Transverse colon (tissue), 4 donors: ENCODE measurements around the gene NAA16. TPM values are rescaled to one million over a fixed set of nuclear protein-coding genes. Genes with fewer than 3 reads are reported as not detected.

Experiments used
- DNase-seq: peaks from one replicate; pipeline ENCODE4 v3.0.0-alpha.2; 2019
- H3K27ac ChIP-seq, 4 donors: fragments of 200-600 bp; sonication (generic); 2 replicates each; pipeline ENCODE4 v1.5.1; 2016 to 2018; ENCODE audit warnings: inconsistent platforms in 4 of 4
- H3K27me3 ChIP-seq: fragments of 200-600 bp; sonication (generic); 2 replicates; pipeline ENCODE4 v1.5.1; 2017; ENCODE audit warnings: inconsistent platforms
- H3K36me3 ChIP-seq, 4 donors: fragments of 200-600 bp; sonication (generic); 2 replicates each; pipeline ENCODE4 v1.5.1; 2017 to 2019; ENCODE audit warnings: inconsistent platforms in 4 of 4
- H3K4me1 ChIP-seq, 4 donors: fragments of 200-600 bp; sonication (generic); 2 replicates each; pipeline ENCODE4 v1.5.1; 2017 to 2020; ENCODE audit warnings: inconsistent platforms in 4 of 4
- H3K4me3 ChIP-seq, 4 donors: fragments of 200-600 bp; sonication (generic); 1 replicate in 1 of 4; 2 replicates in 3 of 4; pipeline versions ENCODE4 v1.5.1 to v1.6.1; 2017 to 2019; ENCODE audit warnings: inconsistent platforms in 4 of 4
- H3K9me3 ChIP-seq, 2 donors: fragments of 200-600 bp; sonication (generic); 2 replicates each; pipeline ENCODE4 v1.5.1; 2017 to 2019; ENCODE audit warnings: inconsistent platforms in 2 of 2
- CTCF ChIP-seq, 5 experiments: fragments of 200-600 bp in 3 of 5; fragments of 450-650 bp in 2 of 5; sonication (generic) in 3 of 5; IDR thresholded peaks; 1 replicate in 2 of 5; 2 replicates in 3 of 5; pipeline ENCODE4 v1.5.1; 2016 to 2017; ENCODE audit warnings: antibody characterized with exemption in 5 of 5, inconsistent platforms in 3 of 5, mild to moderate bottlenecking in 2 of 5, moderate library complexity in 1 of 5
- EP300 ChIP-seq: sonication (generic); formaldehyde crosslinking; IDR thresholded peaks from one replicate; pipeline ENCODE4 v1.6.1; 2017; ENCODE audit warnings: antibody characterized with exemption, low read depth
- POLR2A ChIP-seq: fragments of 450-650 bp; IDR thresholded peaks from one replicate; pipeline ENCODE4 v1.6.1; 2016; ENCODE audit warnings: antibody characterized with exemption, mild to moderate bottlenecking, moderate library complexity
- POLR2AphosphoS5 ChIP-seq, 3 donors: sonication (generic); formaldehyde crosslinking; IDR thresholded peaks; one replicate each; pipeline ENCODE4 v1.6.1; 2016; ENCODE audit warnings: antibody characterized with exemption in 3 of 3
- WGBS, 2 donors: methylation state at CpG; one replicate each; pipeline ENCODE4 v1.1.5; 2018; ENCODE audit warnings: low coverage in 1 of 2; 5-methylcytosine and 5-hydroxymethylcytosine counted together
- in situ Hi-C, 4 donors: fragments of 200-750 bp; cut with MboI; loops; one replicate each; pipeline versions ENCODE4 v1.15.0 to v1.15.1; 2017; ENCODE audit warnings: low sequenced_read_pairs in 3 of 4, low pct_ligation_motif_present in 1 of 4, low pct_unique_long_range_greater_than_20kb in 1 of 4
- intact Hi-C: fragments of 100-400 bp; cut with DNase I; formaldehyde crosslinking; loops from one replicate; pipeline ENCODE4 v1.15.1; 2023; ENCODE audit warnings: low total_unique reads
- total RNA-seq, 4 donors: library from RNA; depleted of rRNA; stranded (reverse); fragments of >200 nt; gene quantifications; one replicate each; pipeline ENCODE4 v1.1.0, GENCODE V29; 2016

Gene NAA16
- total RNA-seq, 4 donors from 2014 or later = 9.1 to 38.6 (median 19.6) TPM

GRCh38 chr13:41326661-41327060, 15.6 kb downstream of the NAA16 start:
- 96 to 100% methylated on average over 1 of the region's 1 CpG for WGBS, 2 donors
- in situ Hi-C loops (no loop called here), intact Hi-C loops (no loop called here)
- no peak for DNase-seq
- no peaks in the 10 kb centered on the region for H3K9me3 ChIP-seq
- H3K4me3 ChIP-seq = no peak overlapping the region
- H3K27ac ChIP-seq = no peak overlapping the region
- H3K4me1 ChIP-seq = no peaks in the 10 kb centered on the region
- H3K36me3 ChIP-seq = peaks cover 0 to 29% (median 3%) of the 10 kb centered on the region in 4 donors
- no peak for TF ChIP-seq CTCF (IDR thresholded peaks at IDR 0.05)
- TF ChIP-seq POLR2AphosphoS5 (IDR thresholded peaks at IDR 0.05) = no peak
- TF ChIP-seq POLR2A = no peak
- TF ChIP-seq EP300 = no peak
- H3K27me3 ChIP-seq = no peaks in the 10 kb centered on the region

GRCh38 chr13:41327994-41328790, 17.1 kb downstream of the NAA16 start:
- in situ Hi-C loops = no loop called here
- TF ChIP-seq POLR2A = no peak
- TF ChIP-seq CTCF (IDR thresholded peaks at IDR 0.05) = no peak
- TF ChIP-seq EP300 = no peak
- no peak for TF ChIP-seq POLR2AphosphoS5 (IDR thresholded peaks at IDR 0.05)
- no peak overlapping the region for H3K4me3 ChIP-seq
- H3K27me3 ChIP-seq = no peaks in the 10 kb centered on the region
- no peaks in the 10 kb centered on the region for H3K4me1 ChIP-seq
- no peak overlapping the region for H3K27ac ChIP-seq
- peaks cover 0 to 23% (median 3%) of the 10 kb centered on the region in 4 donors for H3K36me3 ChIP-seq
- intact Hi-C loops = no loop called here
- no peaks in the 10 kb centered on the region for H3K9me3 ChIP-seq
- DNase-seq = no peak
- WGBS, 2 donors = 86 to 89% methylated on average over 2 to 3 of the region's 3 CpGs

- no peak for DNase-seq
- in situ Hi-C loops (no loop called here), intact Hi-C loops (no loop called here)
- Histone ChIP-seq H3K27ac (no peak overlapping the region), H3K36me3 (no peaks in the 10 kb centered on the region), H3K27me3 (no peaks in the 10 kb centered on the region), H3K4me3 (no peak overlapping the region), H3K4me1 (no peaks in the 10 kb centered on the region), H3K9me3 (no peaks in the 10 kb centered on the region)
- TF ChIP-seq CTCF (IDR thresholded peaks at IDR 0.05) (no peak), EP300 (no peak), POLR2AphosphoS5 (IDR thresholded peaks at IDR 0.05) (no peak), POLR2A (no peak)
- 90 to 100% methylated on average over 1 of the region's 1 CpG for WGBS, 2 donors
Observed at GRCh38 chr13:41332829-41333228, 21.8 kb downstream of the NAA16 start.

- WGBS, 2 donors = 90 to 91% methylated on average over 3 to 4 of the region's 4 CpGs
- in situ Hi-C loops = no loop called here
Observed at GRCh38 chr13:41334810-41335209, 23.7 kb downstream of the NAA16 start.

More at GRCh38 chr13:41334810-41335209, 23.7 kb downstream of the NAA16 start:
- TF ChIP-seq CTCF (IDR thresholded peaks at IDR 0.05) (no peak), EP300 (no peak), POLR2AphosphoS5 (IDR thresholded peaks at IDR 0.05) (no peak), POLR2A (no peak)
- H3K9me3 ChIP-seq = no peaks in the 10 kb centered on the region
- no peaks in the 10 kb centered on the region for H3K27me3 ChIP-seq
- DNase-seq = no peak
- H3K4me1 ChIP-seq = no peaks in the 10 kb centered on the region
- no peak overlapping the region for H3K4me3 ChIP-seq
- intact Hi-C loops = no loop called here
- H3K27ac ChIP-seq = no peak overlapping the region
- H3K36me3 ChIP-seq = peaks cover 0 to 8% (median 0%) of the 10 kb centered on the region in 4 donors
